ENCODE data around the gene MAK. TPM values are rescaled to one million over a fixed set of nuclear protein-coding genes. Genes with fewer than 3 reads are reported as not detected.
"Not testable (repeated sequence)": the region's sequence is repeated elsewhere in the genome, so short reads cannot be mapped to it uniquely, and the experiment has no call there.

Gene MAK
- total and polyA plus RNA-seq, 10 donors: 0.05 to 2.2 (median 0.78) TPM

DNA sequence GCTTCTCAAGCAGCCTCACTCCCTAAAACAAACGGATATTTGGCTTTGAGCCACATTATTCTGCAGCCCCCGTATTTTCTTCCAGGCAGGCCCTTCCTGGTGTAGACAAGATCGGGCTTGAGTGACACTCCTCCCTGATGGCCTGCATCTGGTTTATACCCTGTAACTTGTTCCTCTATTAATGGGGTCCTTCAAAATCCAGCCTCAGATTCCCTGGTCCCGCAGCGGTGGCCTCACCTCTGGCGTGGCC lies 115.8 kb downstream of the MAK start:
- H3K4me3 ChIP-seq: peak overlapping the region; percentile 46 to 77 (median 62)
- peak overlapping the region; percentile 53 to 89 (median 86) for H3K27ac ChIP-seq
- TF ChIP-seq POLR2A (IDR thresholded peaks at IDR 0.05): no peak
- no peak for TF ChIP-seq POLR2AphosphoS5 (IDR thresholded peaks at IDR 0.05)
- TF ChIP-seq, protein P1, sequence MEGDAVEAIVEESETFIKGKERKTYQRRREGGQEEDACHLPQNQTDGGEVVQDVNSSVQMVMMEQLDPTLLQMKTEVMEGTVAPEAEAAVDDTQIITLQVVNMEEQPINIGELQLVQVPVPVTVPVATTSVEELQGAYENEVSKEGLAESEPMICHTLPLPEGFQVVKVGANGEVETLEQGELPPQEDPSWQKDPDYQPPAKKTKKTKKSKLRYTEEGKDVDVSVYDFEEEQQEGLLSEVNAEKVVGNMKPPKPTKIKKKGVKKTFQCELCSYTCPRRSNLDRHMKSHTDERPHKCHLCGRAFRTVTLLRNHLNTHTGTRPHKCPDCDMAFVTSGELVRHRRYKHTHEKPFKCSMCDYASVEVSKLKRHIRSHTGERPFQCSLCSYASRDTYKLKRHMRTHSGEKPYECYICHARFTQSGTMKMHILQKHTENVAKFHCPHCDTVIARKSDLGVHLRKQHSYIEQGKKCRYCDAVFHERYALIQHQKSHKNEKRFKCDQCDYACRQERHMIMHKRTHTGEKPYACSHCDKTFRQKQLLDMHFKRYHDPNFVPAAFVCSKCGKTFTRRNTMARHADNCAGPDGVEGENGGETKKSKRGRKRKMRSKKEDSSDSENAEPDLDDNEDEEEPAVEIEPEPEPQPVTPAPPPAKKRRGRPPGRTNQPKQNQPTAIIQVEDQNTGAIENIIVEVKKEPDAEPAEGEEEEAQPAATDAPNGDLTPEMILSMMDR (IDR thresholded peaks at IDR 0.05 in 8 of 11, conservative IDR thresholded peaks at IDR 0.05 in 3 of 11): no peak
- peaks cover 11 to 71% (median 39%) of the 10 kb centered on the region in 6 donors for H3K4me1 ChIP-seq
- peaks cover 0 to 22% (median 2%) of the 10 kb centered on the region in 6 donors for H3K36me3 ChIP-seq
- no peaks in the 10 kb centered on the region for H3K27me3 ChIP-seq (replicated peaks in 1 of 7)
- intact Hi-C loops (cut with DNase I; ENCODE audit: low total_unique reads): no loop called here
- no peak for DNase-seq
- H3K9me3 ChIP-seq: peaks cover 0 to 25% (median 14%) of the 10 kb centered on the region in 8 donors
- 2 to 5% (median 4%) methylated on average over 6 of the region's 6 CpGs for WGBS, 5 donors

DNA sequence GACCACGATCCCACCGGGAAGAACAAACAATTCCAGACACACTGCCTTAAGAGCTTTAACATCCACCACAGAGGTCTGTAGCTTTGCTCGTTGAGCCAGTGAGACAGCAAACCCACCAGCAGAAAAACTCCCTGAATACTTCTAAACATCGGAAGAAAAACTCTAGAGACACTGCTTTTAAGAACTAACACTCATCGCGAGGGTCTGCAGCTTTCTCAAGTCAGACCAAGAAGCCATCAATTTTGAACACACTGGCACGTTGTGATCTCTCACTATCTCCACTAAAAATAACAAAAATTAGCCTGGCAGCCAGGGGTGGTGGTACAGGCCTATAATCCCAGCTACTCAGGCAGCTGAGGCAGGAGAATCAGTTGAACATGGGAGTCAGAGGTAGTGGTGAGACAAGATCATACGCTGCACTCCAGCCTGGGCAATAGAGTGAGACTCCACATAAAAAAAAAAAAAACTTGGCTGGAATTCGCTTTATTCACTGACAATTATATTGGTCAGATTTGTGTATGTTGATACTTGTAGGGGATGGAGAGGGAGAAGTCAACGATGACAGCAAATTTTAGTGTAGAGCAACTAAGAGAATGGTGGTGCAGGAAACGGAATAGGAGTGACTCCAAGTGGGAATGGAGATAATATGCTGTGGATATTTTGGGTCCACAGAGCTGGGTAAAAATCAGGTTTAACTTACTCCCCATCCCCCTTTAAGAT lies 116.3 kb downstream of the MAK start:
- H3K4me1 ChIP-seq: peaks cover 11 to 68% (median 37%) of the 10 kb centered on the region in 6 donors
- peaks cover 0 to 25% (median 14%) of the 10 kb centered on the region in 8 donors for H3K9me3 ChIP-seq
- 77 to 88% (median 83%) methylated on average over 11 of the region's 11 CpGs for WGBS, 5 donors
- peak overlapping the region; percentile 53 to 89 (median 86) for H3K27ac ChIP-seq
- peaks cover 0 to 22% (median 2%) of the 10 kb centered on the region in 6 donors for H3K36me3 ChIP-seq
- peak overlapping the region; percentile 46 to 77 (median 62) for H3K4me3 ChIP-seq
- no peaks in the 10 kb centered on the region for H3K27me3 ChIP-seq (replicated peaks in 1 of 7)
- TF ChIP-seq POLR2AphosphoS5 (IDR thresholded peaks at IDR 0.05) (no peak), POLR2A (IDR thresholded peaks at IDR 0.05) (no peak)
- TF ChIP-seq, protein P1 (IDR thresholded peaks at IDR 0.05 in 8 of 11, conservative IDR thresholded peaks at IDR 0.05 in 3 of 11): no peak
- no peak for DNase-seq
- intact Hi-C loops (cut with DNase I; ENCODE audit: low total_unique reads): no loop called here

DNA sequence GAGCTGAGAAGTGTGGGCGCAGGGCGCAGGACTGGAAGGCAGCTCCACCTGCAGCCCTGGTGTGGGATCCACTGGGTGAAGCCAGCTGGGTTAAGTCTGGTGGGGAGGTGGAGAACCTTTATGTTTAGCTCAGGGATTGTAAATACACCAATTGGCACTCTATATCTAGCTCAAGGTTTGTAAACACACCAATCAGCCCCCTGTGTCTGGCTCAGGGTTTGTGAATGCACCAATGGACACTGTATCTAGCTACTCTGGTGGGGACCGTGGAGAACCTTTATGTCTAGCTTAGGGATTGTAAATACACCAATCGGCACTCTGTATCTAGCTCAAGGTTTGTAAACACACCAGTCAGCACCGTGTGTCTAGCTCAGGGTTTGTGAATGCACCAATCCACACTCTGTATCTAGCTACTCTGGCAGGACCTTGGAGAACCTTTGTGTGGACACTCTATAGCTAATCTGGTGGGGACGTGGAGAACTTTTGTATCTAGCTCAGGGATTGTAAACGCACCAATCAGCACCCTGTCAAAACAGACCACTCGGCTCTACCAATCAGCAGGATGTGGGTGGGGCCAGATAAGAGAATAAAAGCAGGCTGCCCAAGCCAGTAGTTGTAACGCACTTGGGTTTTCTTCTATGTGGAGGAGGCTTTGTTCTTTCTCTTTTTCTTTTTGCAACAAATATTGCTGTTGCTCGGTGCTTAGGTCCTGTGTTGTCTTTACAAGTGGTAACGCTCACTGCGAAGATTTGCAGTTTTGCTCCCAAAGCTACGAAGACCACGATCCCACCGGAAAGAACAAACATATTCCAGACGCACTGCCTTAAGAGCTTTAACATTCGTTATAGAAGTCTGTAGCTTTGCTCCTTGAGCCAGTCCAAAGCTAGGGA lies 117.1 kb downstream of the MAK start:
- H3K27ac ChIP-seq: peak overlapping the region in 7 of 8 donors; percentile 83 to 94 (median 92)
- H3K9me3 ChIP-seq: peaks cover 0 to 25% (median 14%) of the 10 kb centered on the region in 8 donors
- peaks cover 0 to 16% (median 2%) of the 10 kb centered on the region in 6 donors for H3K36me3 ChIP-seq
- WGBS, 5 donors: 80 to 91% (median 86%) methylated on average over 17 of the region's 17 CpGs
- H3K27me3 ChIP-seq (replicated peaks in 1 of 7); intact Hi-C loops (cut with DNase I; ENCODE audit: low total_unique reads); DNase-seq: not testable (repeated sequence)
- H3K4me3 ChIP-seq: peak overlapping the region; percentile 41 to 67 (median 54)
- H3K4me1 ChIP-seq: peaks cover 11 to 62% (median 33%) of the 10 kb centered on the region in 6 donors

- whole genome bisulfite sequencing, 5 donors: 13 to 43% (median 30%) methylated on average over 26 to 49 of the region's 49 CpGs
- H3K9me3 ChIP-seq: peaks cover 0 to 25% (median 14%) of the 10 kb centered on the region in 8 donors
- H3K4me1 ChIP-seq: peaks cover 11 to 55% (median 31%) of the 10 kb centered on the region in 6 donors
- TF ChIP-seq POLR2A (IDR thresholded peaks at IDR 0.05) (peak in 1 of 3 donors; percentile 49), POLR2AphosphoS5 (IDR thresholded peaks at IDR 0.05) (peak; percentile 75 to 91 (median 90))
- TF ChIP-seq, protein P1 (IDR thresholded peaks at IDR 0.05 in 8 of 11, conservative IDR thresholded peaks at IDR 0.05 in 3 of 11): no peak
- H3K27me3 ChIP-seq (replicated peaks in 1 of 7): no peaks in the 10 kb centered on the region
- DNase-seq: peak; percentile 95
- H3K4me3 ChIP-seq: peak overlapping the region; percentile 41 to 67 (median 54)
- peaks cover 0 to 8% (median 0%) of the 10 kb centered on the region in 6 donors for H3K36me3 ChIP-seq
- H3K27ac ChIP-seq: peak overlapping the region; percentile 51 to 94 (median 90)
- intact Hi-C loops (cut with DNase I; ENCODE audit: low total_unique reads): no loop called here
Measured at GRCh38 chr6:10720265-10720959, 117.9 kb downstream of the MAK start.
